Right lobe of liver (tissue), 6 donors: ENCODE results near the gene CFAP99. TPM values are rescaled to one million over a fixed set of nuclear protein-coding genes. Genes with fewer than 3 reads are reported as not detected.

Experiments used
- ATAC-seq, 4 donors: fragments of 200-7000 bp; cut with Tn5 transposase; one replicate each; pipeline ENCODE4 v1.9.1; 2020; ENCODE audit warnings: mild to moderate bottlenecking in 4 of 4, moderate library complexity in 4 of 4
- DNase-seq, 3 donors: peaks; one replicate each; pipeline ENCODE4 v3.0.0-alpha.2; 2020
- H3K27ac ChIP-seq, 3 donors: fragments of 200-600 bp; one replicate each; pipeline ENCODE4 v1.8.0; 2022
- H3K27me3 ChIP-seq, 2 donors: fragments of 200-600 bp; one replicate each; pipeline ENCODE4 v1.8.0; 2022
- H3K36me3 ChIP-seq, 4 donors: fragments of 200-600 bp; sonication (generic) in 1 of 4; one replicate each; pipeline versions ENCODE4 v1.5.1 to v1.8.0; 2017 to 2022; ENCODE audit warnings: control low read depth in 1 of 4
- H3K4me1 ChIP-seq, 4 donors: fragments of 200-600 bp; sonication (generic) in 1 of 4; one replicate each; pipeline versions ENCODE4 v1.5.1 to v1.8.0; 2017 to 2022; ENCODE audit warnings: control low read depth in 1 of 4
- H3K4me3 ChIP-seq, 3 donors: fragments of 200-600 bp; one replicate each; pipeline ENCODE4 v1.8.0; 2022
- H3K9me3 ChIP-seq, 4 donors: fragments of 200-600 bp; sonication (generic) in 1 of 4; one replicate each; pipeline versions ENCODE4 v1.5.1 to v1.8.0; 2017 to 2022; ENCODE audit warnings: control low read depth in 1 of 4
- POLR2A ChIP-seq: fragments of 450-650 bp; IDR thresholded peaks from one replicate; pipeline ENCODE4 v1.6.1; 2017; ENCODE audit warnings: antibody characterized with exemption, mild to moderate bottlenecking
- WGBS: methylation state at CpG from one replicate; pipeline ENCODE4 v1.1.6; 2018; ENCODE audit warnings: low coverage, low lambda C conversion rate; ENCODE audit not compliant: insufficient coverage; ENCODE audit errors: missing lambda C conversion rate; 5-methylcytosine and 5-hydroxymethylcytosine counted together
- intact Hi-C, 2 donors: fragments of 100-400 bp; cut with DNase I; formaldehyde crosslinking; loops; one replicate each; pipeline versions ENCODE4 v1.11.2 to v1.14.1; 2022
- total RNA-seq, 6 experiments: library from RNA; depleted of rRNA in 2 of 6; stranded (reverse); fragments of >200 nt in 2 of 6; fragmentation: NEBNext Ultra II Directional in 3 of 6; extraction: Animal tissue kit (Norgen Biotek cat#: 25700) in 3 of 6; gene quantifications; one replicate each; pipeline versions ENCODE4 v1.1.0 to v1.2.4, GENCODE V29; 2016 to 2023
- TF ChIP-seq, protein P1 (sequence below), 4 donors: fragments of 200-600 bp in 3 of 4; fragments of 450-650 bp in 1 of 4; IDR thresholded peaks; one replicate each; pipeline versions ENCODE4 v1.5.1 to v1.8.0; 2016 to 2022; ENCODE audit warnings: antibody characterized with exemption in 4 of 4, mild to moderate bottlenecking in 2 of 4
- donor health status: DM: no; HTN: yes; CAD: no.
- donor health status: DM: no; HTN: no; CAD: no.
- donor health status: DM: no; HTN: no; CAD: no.
- donor health status: DM: no; HTN: yes; CAD: no.
- donor health status: DM: no; HTN: yes; CAD: no.

CFAP99 gene
- total RNA-seq, 6 experiments from 2014 or later, result 0.25 to 0.86 (median 0.29) TPM; not detected in 1

DNA sequence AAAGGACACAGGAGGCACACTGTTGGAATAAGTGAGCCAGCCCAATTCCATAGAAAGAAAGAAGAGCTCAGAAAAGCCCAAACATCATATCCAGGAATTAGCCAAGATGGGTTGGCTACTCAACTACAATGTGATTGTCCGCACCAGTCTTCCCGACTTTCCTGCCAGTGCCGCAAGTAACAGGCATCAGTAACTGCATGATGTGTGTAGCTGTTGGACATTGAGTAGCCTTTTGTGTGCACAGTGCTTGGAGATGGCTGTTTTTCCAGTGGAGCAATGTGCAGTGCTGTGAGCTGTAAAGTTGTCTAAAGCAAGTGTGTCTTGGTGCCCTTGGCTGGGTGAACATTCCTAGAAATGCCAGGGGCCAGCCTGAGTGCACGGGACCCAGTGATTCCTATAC is 88.5 kb downstream of the CFAP99 start:
- peaks cover 3 to 28% (median 7%) of the 10 kb centered on the region in 4 donors for H3K36me3 ChIP-seq
- intact Hi-C loops, result no loop called here
- TF ChIP-seq POLR2A, result no peak
- TF ChIP-seq, protein P1, sequence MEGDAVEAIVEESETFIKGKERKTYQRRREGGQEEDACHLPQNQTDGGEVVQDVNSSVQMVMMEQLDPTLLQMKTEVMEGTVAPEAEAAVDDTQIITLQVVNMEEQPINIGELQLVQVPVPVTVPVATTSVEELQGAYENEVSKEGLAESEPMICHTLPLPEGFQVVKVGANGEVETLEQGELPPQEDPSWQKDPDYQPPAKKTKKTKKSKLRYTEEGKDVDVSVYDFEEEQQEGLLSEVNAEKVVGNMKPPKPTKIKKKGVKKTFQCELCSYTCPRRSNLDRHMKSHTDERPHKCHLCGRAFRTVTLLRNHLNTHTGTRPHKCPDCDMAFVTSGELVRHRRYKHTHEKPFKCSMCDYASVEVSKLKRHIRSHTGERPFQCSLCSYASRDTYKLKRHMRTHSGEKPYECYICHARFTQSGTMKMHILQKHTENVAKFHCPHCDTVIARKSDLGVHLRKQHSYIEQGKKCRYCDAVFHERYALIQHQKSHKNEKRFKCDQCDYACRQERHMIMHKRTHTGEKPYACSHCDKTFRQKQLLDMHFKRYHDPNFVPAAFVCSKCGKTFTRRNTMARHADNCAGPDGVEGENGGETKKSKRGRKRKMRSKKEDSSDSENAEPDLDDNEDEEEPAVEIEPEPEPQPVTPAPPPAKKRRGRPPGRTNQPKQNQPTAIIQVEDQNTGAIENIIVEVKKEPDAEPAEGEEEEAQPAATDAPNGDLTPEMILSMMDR (IDR thresholded peaks at IDR 0.05), result no peak
- no peaks in the 10 kb centered on the region for H3K27me3 ChIP-seq
- H3K4me1 ChIP-seq, result no peaks in the 10 kb centered on the region
- H3K27ac ChIP-seq, result no peak overlapping the region
- H3K4me3 ChIP-seq, result no peak overlapping the region
- ATAC-seq, result no peak
- H3K9me3 ChIP-seq, result no peaks in the 10 kb centered on the region
- 73% methylated on average over 3 of the region's 4 CpGs for WGBS
- no peak for DNase-seq

DNA sequence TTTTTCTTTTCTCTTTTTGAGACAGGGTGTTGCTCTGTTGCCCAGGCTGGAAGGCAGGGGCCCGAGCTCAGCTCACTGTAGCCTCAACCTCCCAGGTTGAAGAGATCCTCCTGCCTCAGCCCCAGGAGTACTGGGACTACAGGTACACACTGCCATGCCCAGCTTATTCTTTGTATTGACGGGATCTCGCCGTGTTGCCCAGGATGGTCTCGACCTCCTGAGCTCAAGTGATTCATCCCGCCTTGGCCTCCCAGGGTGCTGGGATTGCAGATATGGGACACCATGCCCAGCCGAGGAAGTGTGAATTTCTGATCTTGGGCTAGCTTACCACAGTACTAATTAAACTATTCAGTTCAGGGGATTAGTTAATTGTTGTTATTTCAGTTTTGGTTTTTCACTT is 89.1 kb downstream of the CFAP99 start:
- Histone ChIP-seq H3K27me3 (no peaks in the 10 kb centered on the region), H3K4me1 (no peaks in the 10 kb centered on the region), H3K4me3 (no peak overlapping the region), H3K9me3 (no peaks in the 10 kb centered on the region), H3K36me3 (peaks cover 9 to 34% (median 10%) of the 10 kb centered on the region in 4 donors), H3K27ac (no peak overlapping the region)
- no peak for ATAC-seq
- DNase-seq, result no peak
- TF ChIP-seq, protein P1 (IDR thresholded peaks at IDR 0.05), result no peak
- TF ChIP-seq POLR2A, result no peak
- WGBS, result 80% methylated on average over 2 of the region's 7 CpGs
- intact Hi-C loops, result no loop called here

DNA sequence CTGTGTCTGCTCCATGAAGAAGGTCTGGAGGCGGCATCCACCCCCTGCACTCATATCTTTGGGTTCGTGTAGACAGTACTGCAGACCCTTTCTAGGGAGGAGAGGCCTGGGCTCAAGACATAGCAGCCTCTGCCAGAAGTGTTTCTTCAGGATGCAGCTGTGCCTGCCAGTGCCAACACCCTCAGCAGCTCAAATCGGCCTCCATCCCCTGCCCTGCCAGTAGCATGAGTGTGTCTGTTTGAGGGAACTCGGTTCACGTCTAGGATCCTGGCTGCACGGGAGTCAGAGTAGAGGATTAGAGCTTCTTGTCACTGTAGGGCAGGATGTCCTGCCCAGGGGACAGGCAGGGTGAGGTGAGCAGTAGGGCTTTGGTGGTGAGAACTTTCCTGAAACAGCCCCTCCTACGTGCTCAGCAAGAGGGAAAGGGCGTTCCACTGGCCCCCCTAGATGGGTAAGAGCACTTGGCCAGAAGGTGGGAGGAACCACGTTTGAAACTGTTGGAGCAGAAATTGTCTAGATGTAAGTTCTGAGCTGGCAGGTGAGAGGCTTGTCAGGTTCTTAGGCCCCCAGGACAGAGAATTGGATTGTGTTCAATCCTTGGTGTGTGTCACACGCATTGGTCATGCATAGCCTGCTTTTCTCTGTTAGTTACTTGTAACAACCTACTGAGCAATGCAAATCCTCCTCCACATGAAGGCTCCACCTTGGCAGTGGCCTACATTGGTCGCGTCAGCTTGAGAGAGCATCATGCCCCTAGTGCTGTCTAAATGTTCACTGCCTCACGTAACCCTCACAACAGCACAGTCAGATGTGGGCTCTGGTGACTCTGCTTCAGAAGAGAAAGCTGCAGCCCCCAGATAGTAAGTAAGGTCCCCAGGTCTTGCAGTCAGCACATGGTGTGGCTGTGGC is 91.8 kb downstream of the CFAP99 start:
- DNase-seq (no peak), ATAC-seq (no peak)
- Histone ChIP-seq H3K27ac (no peak overlapping the region), H3K9me3 (no peaks in the 10 kb centered on the region), H3K4me3 (no peak overlapping the region), H3K27me3 (no peaks in the 10 kb centered on the region), H3K36me3 (peaks cover 8 to 44% (median 15%) of the 10 kb centered on the region in 4 donors), H3K4me1 (peaks cover 0 to 1% (median 0%) of the 10 kb centered on the region in 4 donors)
- intact Hi-C loops, result no loop called here
- WGBS, result 87% methylated on average over 6 of the region's 13 CpGs
- TF ChIP-seq POLR2A, result no peak
- TF ChIP-seq, protein P1 (IDR thresholded peaks at IDR 0.05), result no peak

GRCh38 chr4:2511645-2512131 is 92.9 kb downstream of the CFAP99 start:
- Histone ChIP-seq H3K4me1 (peaks cover 0 to 11% (median 0%) of the 10 kb centered on the region in 4 donors), H3K27ac (no peak overlapping the region), H3K27me3 (no peaks in the 10 kb centered on the region), H3K4me3 (no peak overlapping the region), H3K9me3 (no peaks in the 10 kb centered on the region), H3K36me3 (peaks cover 8 to 44% (median 15%) of the 10 kb centered on the region in 4 donors)
- TF ChIP-seq, protein P1 (IDR thresholded peaks at IDR 0.05), result no peak
- no peak for TF ChIP-seq POLR2A
- intact Hi-C loops, result no loop called here
- no peak for ATAC-seq
- 82% methylated on average over 8 of the region's 9 CpGs for WGBS
- no peak for DNase-seq

Other genes starting within 250 kb of the CFAP99 start
- 1 to 10 TPM; 3.5 to 5.1 (median 4.6) TPM for gene HAUS3, start 176.8 kb upstream of the CFAP99 start, total RNA-seq
- 1 to 10 TPM in 4 of 6 experiments, under 1 TPM in 2; 0.87 to 2.5 (median 1.4) TPM for gene POLN, start 176.8 kb upstream of the CFAP99 start, total RNA-seq
- 10 to 100 TPM; 17.8 to 23.0 (median 19.7) TPM for gene MXD4, start 156.8 kb upstream of the CFAP99 start, total RNA-seq
- gene ZFYVE28, start 310 bp upstream of the CFAP99 start, total RNA-seq, result 1 to 10 TPM; 2.5 to 9.6 (median 4.8) TPM
- 10 to 100 TPM; 16.2 to 22.5 (median 18.0) TPM for gene RNF4, start 50.2 kb downstream of the CFAP99 start, total RNA-seq
- gene FAM193A, start 117.7 kb downstream of the CFAP99 start, total RNA-seq, result 10 to 100 TPM in 2 of 6 experiments, 1 to 10 TPM in 4; 8.5 to 12.3 (median 9.7) TPM